ENCODE data around the gene RYR3.

Gene RYR3

GRCh38 chr15:33795070-33795469, 484.3 kb downstream of the RYR3 start:
- no peak for TF ChIP-seq CTCF (IDR thresholded peaks at IDR 0.05; ENCODE audit: borderline replicate concordance, insufficient read depth, low read depth, low read length)
- no peak overlapping the region for H3K4me3 ChIP-seq (ENCODE audit: low read depth, low read length)

GRCh38 chr15:33797651-33798050, 486.9 kb downstream of the RYR3 start:
- H3K4me3 ChIP-seq (ENCODE audit: low read depth, low read length) = no peak overlapping the region
- no peak for TF ChIP-seq CTCF (IDR thresholded peaks at IDR 0.05; ENCODE audit: borderline replicate concordance, insufficient read depth, low read depth, low read length)

- no peak overlapping the region for H3K4me3 ChIP-seq (ENCODE audit: low read depth, low read length)
- no peak for TF ChIP-seq CTCF (IDR thresholded peaks at IDR 0.05; ENCODE audit: borderline replicate concordance, insufficient read depth, low read depth, low read length)
Observed at GRCh38 chr15:33801954-33802353, 491.2 kb downstream of the RYR3 start.

GRCh38 chr15:33807665-33808064, 496.9 kb downstream of the RYR3 start:
- no peak overlapping the region for H3K4me3 ChIP-seq (ENCODE audit: low read depth, low read length)
- no peak for TF ChIP-seq CTCF (IDR thresholded peaks at IDR 0.05; ENCODE audit: borderline replicate concordance, insufficient read depth, low read depth, low read length)

- TF ChIP-seq CTCF (IDR thresholded peaks at IDR 0.05; ENCODE audit: borderline replicate concordance, insufficient read depth, low read depth, low read length) = no peak
Observed at GRCh38 chr15:33808720-33809457, 498.1 kb downstream of the RYR3 start.

GRCh38 chr15:33810073-33810595, 499.4 kb downstream of the RYR3 start:
- TF ChIP-seq CTCF (IDR thresholded peaks at IDR 0.05; ENCODE audit: borderline replicate concordance, insufficient read depth, low read depth, low read length) = no peak
- no peak overlapping the region for H3K4me3 ChIP-seq (ENCODE audit: low read depth, low read length)

More at GRCh38 chr15:33808720-33809457, 498.1 kb downstream of the RYR3 start:
- no peak overlapping the region for H3K4me3 ChIP-seq (ENCODE audit: low read depth, low read length)

GRCh38 chr15:33810806-33811205, 500.0 kb downstream of the RYR3 start:
- TF ChIP-seq CTCF (IDR thresholded peaks at IDR 0.05; ENCODE audit: borderline replicate concordance, insufficient read depth, low read depth, low read length) = no peak
- no peak overlapping the region for H3K4me3 ChIP-seq (ENCODE audit: low read depth, low read length)
